Measurements from ENCODE around the gene GPC6.

GPC6 gene

DNA sequence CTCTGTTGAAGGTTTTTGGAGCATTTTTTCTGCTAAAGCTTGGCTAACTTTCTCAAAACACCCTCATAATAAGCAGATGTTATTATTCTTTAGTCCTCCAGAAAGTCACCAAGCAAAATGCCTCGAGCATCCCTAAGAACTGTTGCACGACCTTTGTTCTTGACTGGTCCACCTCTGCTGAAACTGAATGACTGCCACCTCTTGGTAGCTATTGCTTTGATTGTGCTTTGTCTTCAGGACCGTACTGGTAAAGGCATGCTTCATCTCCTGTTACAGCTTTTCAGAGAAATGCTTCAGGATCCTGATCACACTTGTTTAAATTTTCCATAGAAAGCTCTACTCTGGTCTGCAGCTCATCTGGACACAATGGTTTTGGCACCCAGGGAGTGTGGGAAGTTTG is 998.1 kb downstream of the GPC6 start:
- no peak overlapping the region for H3K27ac ChIP-seq

DNA sequence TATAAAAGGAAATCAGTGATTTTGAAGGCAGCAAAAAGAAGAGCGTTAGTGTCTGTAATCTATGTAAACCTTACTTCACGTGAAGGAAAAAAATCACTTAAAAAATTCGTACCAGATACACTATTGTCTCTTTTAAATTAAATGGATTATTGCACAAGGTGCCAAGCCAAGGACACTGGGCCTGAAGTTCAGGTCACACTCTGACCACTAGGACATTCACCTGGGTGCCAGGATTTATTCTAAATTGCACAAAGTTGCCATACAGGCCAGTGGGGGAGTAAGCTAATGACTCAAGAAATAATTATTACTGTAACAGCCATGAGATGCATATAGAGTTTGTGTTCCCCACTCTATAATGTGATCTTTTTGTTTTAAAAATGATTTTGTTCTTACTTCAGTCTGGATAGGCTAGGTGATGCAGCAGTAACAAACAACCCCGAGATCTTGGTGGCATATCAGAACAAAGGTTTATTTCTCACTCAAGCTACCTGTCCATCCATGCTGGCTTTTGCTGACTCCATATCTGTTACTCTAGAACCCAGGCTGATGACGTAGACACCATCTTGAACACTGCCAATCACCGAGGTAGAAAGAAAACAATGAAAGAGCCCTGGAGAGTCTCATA is 1000.8 kb downstream of the GPC6 start:
- H3K27ac ChIP-seq = no peak overlapping the region
- no peak overlapping the region for H3K4me3 ChIP-seq

More for the DNA sequence above, 998.1 kb downstream of the GPC6 start:
- H3K4me3 ChIP-seq = no peak overlapping the region

GRCh38 chr13:94228763-94229162 is 1002.2 kb downstream of the GPC6 start:
- H3K4me3 ChIP-seq = no peak overlapping the region
- H3K27ac ChIP-seq = no peak overlapping the region

GRCh38 chr13:94232161-94232950 is 1005.7 kb downstream of the GPC6 start:
- Histone ChIP-seq H3K27ac (no peak overlapping the region), H3K4me3 (no peak overlapping the region)

DNA sequence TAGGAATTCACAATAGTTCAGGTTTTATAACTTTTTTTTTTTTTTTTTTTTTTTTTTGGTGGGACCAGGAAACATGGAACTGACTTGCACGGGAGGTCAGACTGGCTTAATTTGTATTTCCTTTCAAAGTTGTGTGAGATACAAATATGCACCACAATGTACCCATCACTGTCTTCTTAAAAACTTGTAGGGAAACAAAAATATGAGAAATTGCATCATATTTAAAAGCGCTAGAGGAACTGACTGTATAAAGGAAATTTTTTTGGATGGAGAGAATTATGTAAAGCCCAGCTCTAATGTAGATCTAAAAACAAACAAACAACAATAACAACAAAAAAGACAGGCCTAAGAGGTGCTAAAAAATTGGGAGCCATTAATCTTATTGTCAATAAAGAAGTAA is 1006.3 kb downstream of the GPC6 start:
- Histone ChIP-seq H3K27ac (peak overlapping the region in 1 of 21 experiments; percentile 62), H3K4me3 (no peak overlapping the region)

GRCh38 chr13:94233401-94233800 is 1006.8 kb downstream of the GPC6 start:
- no peak overlapping the region for H3K4me3 ChIP-seq
- peak overlapping the region in 1 of 21 experiments; percentile 62 for H3K27ac ChIP-seq

DNA sequence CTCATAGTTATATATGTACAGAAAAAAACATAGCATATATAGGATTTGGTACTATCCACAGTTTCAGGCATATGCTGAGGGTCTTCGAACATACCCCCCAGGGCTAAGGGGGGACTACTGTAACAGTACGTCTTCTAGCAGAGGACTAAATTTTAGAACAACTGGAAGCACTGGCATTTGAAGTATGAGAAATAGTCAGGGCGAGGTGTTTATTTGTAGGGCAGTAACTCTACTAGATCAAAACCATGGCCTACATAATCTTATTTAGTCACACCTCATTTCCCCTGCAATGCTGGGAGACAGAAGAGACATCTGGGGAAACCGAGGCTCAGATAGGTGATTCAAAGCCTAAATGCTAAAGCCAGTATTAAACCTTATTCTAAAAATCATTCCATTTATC is 1007.2 kb downstream of the GPC6 start:
- H3K4me3 ChIP-seq = no peak overlapping the region
- peak overlapping the region in 1 of 21 experiments; percentile 62 for H3K27ac ChIP-seq

GRCh38 chr13:94234738-94235137 is 1008.1 kb downstream of the GPC6 start:
- no peak overlapping the region for H3K27ac ChIP-seq

GRCh38 chr13:94236132-94236531 is 1009.5 kb downstream of the GPC6 start:
- Histone ChIP-seq H3K4me3 (no peak overlapping the region), H3K27ac (no peak overlapping the region)

More at GRCh38 chr13:94234738-94235137, 1008.1 kb downstream of the GPC6 start:
- H3K4me3 ChIP-seq = no peak overlapping the region

DNA sequence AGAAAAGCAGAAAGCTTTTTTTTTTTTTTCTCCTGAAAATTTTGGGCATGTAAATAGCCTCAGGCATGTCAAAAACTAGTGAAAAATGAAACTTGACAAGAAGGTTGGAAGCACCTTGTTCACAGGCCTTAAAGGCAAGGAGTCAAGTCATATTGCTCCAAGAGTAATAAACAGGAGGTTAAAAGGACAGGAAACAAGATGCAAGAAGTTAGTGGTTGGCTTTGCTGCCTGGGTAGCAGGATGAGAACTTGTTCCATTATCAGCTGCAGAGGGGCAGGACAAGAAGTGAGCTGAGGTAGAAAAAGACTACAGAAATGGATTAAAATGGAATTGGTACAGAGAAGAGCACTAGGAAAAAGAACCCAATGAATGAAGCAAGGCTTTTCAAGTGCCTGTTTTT is 1010.3 kb downstream of the GPC6 start:
- Histone ChIP-seq H3K4me3 (no peak overlapping the region), H3K27ac (no peak overlapping the region)

DNA sequence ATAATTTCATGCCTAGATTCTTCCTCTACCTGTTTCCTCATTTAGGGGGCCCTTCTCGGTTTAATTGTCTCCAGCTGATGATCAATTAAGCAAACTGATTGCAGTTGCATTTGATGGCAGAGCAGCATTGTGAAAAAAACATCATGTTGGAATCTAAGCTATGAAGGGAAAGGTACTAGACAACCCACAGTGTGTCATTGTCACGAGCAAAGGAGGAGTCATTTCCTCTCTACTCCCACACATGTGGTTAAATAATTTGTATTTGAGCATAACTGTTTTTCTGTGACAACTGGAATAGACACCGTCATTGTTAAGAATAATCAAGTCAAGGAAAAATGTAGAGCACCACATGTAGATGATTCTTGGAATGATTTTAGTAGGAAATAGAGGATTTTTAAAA is 1012.5 kb downstream of the GPC6 start:
- no peak overlapping the region for H3K27ac ChIP-seq
- H3K4me3 ChIP-seq = no peak overlapping the region

- no peak overlapping the region for H3K4me3 ChIP-seq
- H3K27ac ChIP-seq = no peak overlapping the region
These were observed 1015.9 kb downstream of the GPC6 start for GRCh38 chr13:94242554-94242953.

GRCh38 chr13:94243551-94243950 is 1016.9 kb downstream of the GPC6 start:
- Histone ChIP-seq H3K27ac (no peak overlapping the region), H3K4me3 (no peak overlapping the region)

- no peak overlapping the region for H3K27ac ChIP-seq
- H3K4me3 ChIP-seq = no peak overlapping the region
These were observed 1019.9 kb downstream of the GPC6 start for GRCh38 chr13:94246495-94246894.

DNA sequence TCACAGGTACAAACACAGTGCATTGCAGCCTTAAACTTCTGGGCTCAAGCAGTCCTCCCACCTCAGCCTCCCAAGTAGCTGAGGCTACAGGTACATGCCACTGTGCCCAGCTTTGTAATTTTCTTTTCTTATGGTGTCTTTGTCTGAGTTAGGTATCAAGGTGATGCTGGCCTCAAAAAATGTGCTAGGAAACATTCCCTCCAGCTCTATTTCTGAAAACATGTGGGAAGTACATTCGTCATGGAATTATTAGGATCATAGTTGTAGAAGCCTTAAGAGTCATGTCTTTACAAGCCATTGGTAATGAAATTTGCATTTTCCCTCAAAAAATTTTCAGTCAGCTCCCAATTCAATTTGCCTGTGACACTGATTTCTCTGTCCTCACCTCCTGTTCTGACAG is 1021.3 kb downstream of the GPC6 start:
- H3K4me3 ChIP-seq = no peak overlapping the region
- no peak overlapping the region for H3K27ac ChIP-seq

DNA sequence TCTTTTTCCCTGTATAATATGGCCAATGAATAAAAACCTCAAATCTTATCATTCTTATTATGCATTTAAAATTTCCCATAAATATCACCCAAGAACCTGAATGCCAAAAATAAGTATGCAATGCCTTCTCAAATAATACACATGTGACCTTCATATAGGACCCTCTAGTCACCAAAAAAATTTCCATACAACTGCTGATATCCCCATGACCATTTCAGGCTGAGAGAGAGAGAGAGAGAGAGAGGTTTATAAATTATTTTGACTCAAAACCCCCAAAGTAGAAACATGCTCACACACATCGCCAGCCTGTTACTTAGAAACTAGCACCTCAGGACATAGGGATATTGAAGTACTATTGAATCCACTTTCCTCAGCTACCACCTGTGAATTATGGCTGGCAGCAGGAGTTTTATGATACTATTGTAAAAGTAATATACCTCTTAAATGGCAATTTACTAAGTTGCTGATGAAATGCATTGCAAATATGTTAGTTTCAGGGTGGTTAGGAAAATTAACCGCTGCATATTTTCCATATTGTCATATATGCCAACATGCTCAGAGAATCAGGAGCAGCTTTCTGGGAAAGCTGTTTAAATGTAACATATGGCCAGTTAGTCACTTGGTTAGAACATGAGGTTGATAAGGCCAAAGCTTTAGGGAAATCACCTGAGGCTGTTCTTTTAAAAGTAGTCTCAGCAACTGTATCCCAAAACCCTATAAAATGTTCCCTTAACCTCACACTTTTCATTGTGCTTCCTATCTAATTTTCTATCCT is 1022.0 kb downstream of the GPC6 start:
- Histone ChIP-seq H3K4me3 (no peak overlapping the region), H3K27ac (no peak overlapping the region)

DNA sequence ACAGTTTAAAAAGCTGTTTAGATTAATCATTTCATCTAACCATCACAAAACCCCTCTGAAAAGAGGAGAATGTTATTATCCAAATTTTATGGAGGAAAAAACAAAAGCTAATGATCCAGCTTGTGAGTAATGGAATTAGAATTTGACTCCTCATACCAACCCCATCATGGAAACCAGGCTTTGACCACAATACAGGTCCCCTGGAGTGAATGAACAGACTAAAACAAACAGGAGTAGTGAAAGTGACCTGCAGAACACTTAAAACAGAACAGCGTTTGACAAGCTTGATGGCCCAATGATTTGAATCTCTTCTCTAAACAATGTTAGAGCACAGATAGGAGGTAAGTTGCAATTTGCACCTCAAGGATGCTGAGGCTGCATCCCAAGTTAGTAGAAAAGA is 1022.9 kb downstream of the GPC6 start:
- Histone ChIP-seq H3K4me3 (no peak overlapping the region), H3K27ac (no peak overlapping the region)

GRCh38 chr13:94251831-94252608 is 1025.4 kb downstream of the GPC6 start:
- Histone ChIP-seq H3K27ac (no peak overlapping the region), H3K4me3 (no peak overlapping the region)

GRCh38 chr13:94254737-94255136 is 1028.1 kb downstream of the GPC6 start:
- no peak overlapping the region for H3K27ac ChIP-seq
- H3K4me3 ChIP-seq = no peak overlapping the region

- no peak overlapping the region for H3K27ac ChIP-seq
- H3K4me3 ChIP-seq = no peak overlapping the region
These were observed 1030.1 kb downstream of the GPC6 start for GRCh38 chr13:94256721-94257120.

Measured in skin epidermis (tissue), 12 donors.